ENCODE results near the gene KCTD1.

DNA sequence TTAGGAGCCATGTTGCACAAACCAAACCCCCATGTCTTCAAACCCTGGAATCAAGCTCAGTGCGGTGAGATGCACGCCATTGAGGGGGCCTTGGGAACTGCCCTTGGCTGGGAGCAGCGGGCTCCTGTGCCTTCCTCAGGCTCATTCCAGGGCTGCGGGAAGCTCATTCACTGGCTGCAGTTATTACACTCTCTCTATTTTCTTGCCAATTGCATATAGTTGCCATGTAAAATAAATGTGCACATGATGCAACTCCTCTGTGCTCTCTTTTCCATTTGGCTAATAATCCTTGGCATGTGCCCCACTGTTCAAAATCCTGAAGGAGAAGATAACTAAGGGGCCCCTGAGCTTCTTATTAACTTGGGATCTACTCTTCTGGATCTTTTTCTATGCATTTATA lies 74.7 kb downstream of the KCTD1 start:
- no peak for TF ChIP-seq POLR2A (IDR thresholded peaks at IDR 0.05; ENCODE audit: low read depth, low read length)
- TF ChIP-seq SMC3 (IDR thresholded peaks at IDR 0.05; ENCODE audit: low read depth, low read length) = no peak
- TF ChIP-seq RFX5 (IDR thresholded peaks at IDR 0.05; ENCODE audit: low read depth, low read length) = no peak
- no peak for TF ChIP-seq CTCF (conservative IDR thresholded peaks at IDR 0.05; ENCODE audit: low read depth, low read length)
- no peak for TF ChIP-seq BHLHE40 (IDR thresholded peaks at IDR 0.05; ENCODE audit: low read depth, low read length)
- no peak for TF ChIP-seq CEBPB (IDR thresholded peaks at IDR 0.05; ENCODE audit: low read depth, low read length)
- no peak for TF ChIP-seq NFE2L2 (IDR thresholded peaks at IDR 0.05; ENCODE audit: low read depth, low read length)
- TF ChIP-seq, protein P1, sequence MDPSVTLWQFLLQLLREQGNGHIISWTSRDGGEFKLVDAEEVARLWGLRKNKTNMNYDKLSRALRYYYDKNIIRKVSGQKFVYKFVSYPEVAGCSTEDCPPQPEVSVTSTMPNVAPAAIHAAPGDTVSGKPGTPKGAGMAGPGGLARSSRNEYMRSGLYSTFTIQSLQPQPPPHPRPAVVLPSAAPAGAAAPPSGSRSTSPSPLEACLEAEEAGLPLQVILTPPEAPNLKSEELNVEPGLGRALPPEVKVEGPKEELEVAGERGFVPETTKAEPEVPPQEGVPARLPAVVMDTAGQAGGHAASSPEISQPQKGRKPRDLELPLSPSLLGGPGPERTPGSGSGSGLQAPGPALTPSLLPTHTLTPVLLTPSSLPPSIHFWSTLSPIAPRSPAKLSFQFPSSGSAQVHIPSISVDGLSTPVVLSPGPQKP (IDR thresholded peaks at IDR 0.05; ENCODE audit: borderline replicate concordance, low read depth, low read length) = no peak
- no peak for TF ChIP-seq USF2 (IDR thresholded peaks at IDR 0.05; ENCODE audit: low read depth, low read length)
- no peak for TF ChIP-seq FOS (IDR thresholded peaks at IDR 0.05; ENCODE audit: low read depth, low read length)
- no peak for TF ChIP-seq CHD1 (IDR thresholded peaks at IDR 0.05; ENCODE audit: low read depth, low read length)
- no peak for TF ChIP-seq RCOR1 (IDR thresholded peaks at IDR 0.05; ENCODE audit: insufficient replicate concordance, low read length)
- no peak for TF ChIP-seq MAFK (IDR thresholded peaks at IDR 0.05; ENCODE audit: low read depth, low read length)
- no peak for TF ChIP-seq RAD21 (IDR thresholded peaks at IDR 0.05; ENCODE audit: low read length)
